GM21390 (cell line): ENCODE measurements around the gene KCNC4.

Experiments
- ATAC-seq: cut with Tn5 transposase; IDR thresholded peaks from one replicate; pipeline ENCODE4 v1.9.1; 2021; ENCODE audit not compliant: unreplicated experiment

KCNC4 gene

GRCh38 chr1:110229348-110230001 is 19.4 kb downstream of the KCNC4 start:
- no peak for ATAC-seq

GRCh38 chr1:110230381-110231199 is 20.5 kb downstream of the KCNC4 start:
- no peak for ATAC-seq

- no peak for ATAC-seq
Measured at GRCh38 chr1:110233861-110234260, 23.7 kb downstream of the KCNC4 start.

- no peak for ATAC-seq
Measured at GRCh38 chr1:110234691-110235090, 24.6 kb downstream of the KCNC4 start.

- ATAC-seq, result no peak
Measured at GRCh38 chr1:110235181-110235833, 25.2 kb downstream of the KCNC4 start.

GRCh38 chr1:110235834-110236682 is 25.9 kb downstream of the KCNC4 start:
- ATAC-seq, result no peak

- ATAC-seq, result no peak
Measured at GRCh38 chr1:110237386-110238152, 27.5 kb downstream of the KCNC4 start.

- ATAC-seq, result no peak
Measured at GRCh38 chr1:110239441-110240430, 29.6 kb downstream of the KCNC4 start.

GRCh38 chr1:110240476-110241210 is 30.5 kb downstream of the KCNC4 start:
- ATAC-seq, result no peak

GRCh38 chr1:110241516-110241915 is 31.4 kb downstream of the KCNC4 start:
- ATAC-seq, result no peak

- ATAC-seq, result no peak
Measured at GRCh38 chr1:110242062-110242461, 31.9 kb downstream of the KCNC4 start.

GRCh38 chr1:110242731-110243130 is 32.6 kb downstream of the KCNC4 start:
- ATAC-seq, result no peak

- ATAC-seq, result no peak
Measured at GRCh38 chr1:110243146-110243545, 33.0 kb downstream of the KCNC4 start.

GRCh38 chr1:110243574-110243973 is 33.5 kb downstream of the KCNC4 start:
- no peak for ATAC-seq

- no peak for ATAC-seq
Measured at GRCh38 chr1:110245876-110246620, 35.9 kb downstream of the KCNC4 start.

- no peak for ATAC-seq
Measured at GRCh38 chr1:110248746-110249145, 38.6 kb downstream of the KCNC4 start.

GRCh38 chr1:110249256-110249655 is 39.1 kb downstream of the KCNC4 start:
- no peak for ATAC-seq

GRCh38 chr1:110250008-110250407 is 39.9 kb downstream of the KCNC4 start:
- ATAC-seq, result no peak
